H1 (cell line): ENCODE data around the gene RNU11. TPM values are rescaled to one million over a fixed set of nuclear protein-coding genes. Genes with fewer than 3 reads are reported as not detected.

Experiments used
- CTCF ChIA-PET: fragments of 300-600 bp; sonication (Branson Sonifier 250); formaldehyde crosslinking; loops from one replicate; lab custom pipeline; 2021; ENCODE audit not compliant: partially characterized antibody; lab: Charles Lee
- POLR2A ChIA-PET: fragments of 300-600 bp; sonication (Branson Sonifier 250); formaldehyde crosslinking; loops from one replicate; lab custom pipeline; 2021; ENCODE audit warnings: inconsistent platforms; ENCODE audit not compliant: partially characterized antibody; lab: Charles Lee
- DNase-seq, 2 experiments: peaks; one replicate each; pipeline versions ENCODE4 v3.0.0 to v3.0.0-alpha.2; 2010 to 2022; ENCODE audit warnings: low spot score in 2 of 2, low read depth in 1 of 2, mixed read lengths in 1 of 2
- FAIRE-seq: peaks from 2 replicates; lab custom pipeline; 2011; peaks lifted over from hg19 to GRCh38; lab: Jason Lieb, UNC
- H2AFZ ChIP-seq: 2 replicates; pipeline ENCODE4 v1.8.1; 2012; ENCODE audit warnings: low read length, inconsistent platforms
- H2AK5ac ChIP-seq: 2 replicates; pipeline ENCODE4 v1.6.1; 2013; ENCODE audit warnings: low read depth, low read length
- H2BK120ac ChIP-seq: replicated peaks from 2 replicates; pipeline ENCODE3; 2013; ENCODE audit warnings: low read depth, low read length, inconsistent platforms
- H2BK12ac ChIP-seq: 2 replicates; pipeline ENCODE4 v1.6.1; 2013; ENCODE audit warnings: low read depth, low read length
- H2BK15ac ChIP-seq: 2 replicates; pipeline ENCODE4 v1.6.1; 2013; ENCODE audit warnings: low read length
- H2BK20ac ChIP-seq: 2 replicates; pipeline ENCODE4 v1.6.1; 2013; ENCODE audit warnings: low read length
- H2BK5ac ChIP-seq: 2 replicates; pipeline ENCODE4 v1.6.1; 2013; ENCODE audit warnings: low read depth, low read length
- H3K14ac ChIP-seq: 2 replicates; pipeline ENCODE4 v1.6.1; 2013; ENCODE audit warnings: inconsistent platforms; ENCODE audit not compliant: insufficient read length
- H3K18ac ChIP-seq: 2 replicates; pipeline ENCODE4 v1.6.1; 2013; ENCODE audit warnings: low read length; ENCODE audit errors: extremely low read depth
- H3K23ac ChIP-seq: 2 replicates; pipeline ENCODE4 v1.6.1; 2013; ENCODE audit warnings: inconsistent platforms; ENCODE audit not compliant: insufficient read length
- H3K23me2 ChIP-seq: 2 replicates; pipeline ENCODE4 v1.6.1; 2013; ENCODE audit warnings: low read depth, low read length
- H3K27ac ChIP-seq: 2 replicates; pipeline ENCODE4 v1.6.1; 2011; ENCODE audit warnings: low read depth, low read length, inconsistent platforms
- H3K27me3 ChIP-seq, 4 experiments: replicated peaks in 1 of 4; 1 replicate in 1 of 4; 2 replicates in 3 of 4; pipeline versions ENCODE4 v1.6.1 to v1.8.1; 2011 to 2013; ENCODE audit warnings: low read length in 3 of 4, mild to moderate bottlenecking in 3 of 4, inconsistent platforms in 2 of 4, mixed read lengths in 2 of 4, moderate library complexity in 1 of 4; ENCODE audit not compliant: control insufficient read depth in 3 of 4, insufficient read depth in 3 of 4; ENCODE audit errors: extremely low read depth in 1 of 4
- H3K36me3 ChIP-seq, 4 experiments: 2 replicates each; pipeline versions ENCODE4 v1.6.1 to v1.8.1; 2011 to 2013; ENCODE audit warnings: mild to moderate bottlenecking in 4 of 4, low read length in 3 of 4, moderate library complexity in 2 of 4, control low read depth in 1 of 4, inconsistent platforms in 1 of 4; ENCODE audit not compliant: insufficient read depth in 4 of 4, control insufficient read depth in 2 of 4
- H3K4ac ChIP-seq: replicated peaks from 2 replicates; pipeline ENCODE3; 2013; ENCODE audit warnings: low read length, low read depth, mixed read lengths, inconsistent platforms; ENCODE audit not compliant: insufficient read length
- H3K4me1 ChIP-seq, 4 experiments: replicated peaks in 1 of 4; 1 replicate in 1 of 4; 2 replicates in 3 of 4; pipeline versions ENCODE4 v1.6.1 to v1.8.1; 2011 to 2013; ENCODE audit warnings: low read length in 3 of 4, inconsistent platforms in 2 of 4, mixed read lengths in 1 of 4; ENCODE audit not compliant: insufficient read depth in 4 of 4, control insufficient read depth in 3 of 4
- H3K4me2 ChIP-seq, 2 experiments: 2 replicates each; pipeline versions ENCODE4 v1.6.1 to v1.8.1; 2011 to 2013; ENCODE audit warnings: low read depth in 2 of 2, low read length in 2 of 2, control low read depth in 1 of 2, inconsistent platforms in 1 of 2, mild to moderate bottlenecking in 1 of 2; ENCODE audit not compliant: insufficient read depth in 1 of 2
- H3K4me3 ChIP-seq, 4 experiments: fragments of 200-600, 300-600 bp in 1 of 4; sonication (generic), shearing (Covaris generic), sonication (Bioruptor Twin) in 1 of 4; 2 replicates each; pipeline versions ENCODE4 v1.5.1 to v1.8.1; 2011 to 2016; ENCODE audit warnings: low read length in 4 of 4, low read depth in 3 of 4, control low read depth in 2 of 4, inconsistent platforms in 2 of 4, mild to moderate bottlenecking in 2 of 4, mixed read lengths in 1 of 4, moderate library complexity in 1 of 4; ENCODE audit not compliant: insufficient read depth in 2 of 4; ENCODE audit errors: extremely low read depth in 1 of 4
- H3K56ac ChIP-seq: replicated peaks from 2 replicates; pipeline ENCODE3; 2013; ENCODE audit warnings: low read depth, mild to moderate bottlenecking, mixed read lengths, low read length, inconsistent platforms; ENCODE audit not compliant: insufficient read length
- H3K79me1 ChIP-seq: 2 replicates; pipeline ENCODE4 v1.6.1; 2013; ENCODE audit warnings: low read depth, low read length, control low read depth
- H3K79me2 ChIP-seq, 2 experiments: 2 replicates each; pipeline versions ENCODE4 v1.6.1 to v1.8.1; 2012 to 2013; ENCODE audit warnings: low read length in 2 of 2, mild to moderate bottlenecking in 2 of 2, inconsistent platforms in 1 of 2; ENCODE audit not compliant: insufficient read depth in 2 of 2, control insufficient read depth in 1 of 2
- H3K9ac ChIP-seq, 4 experiments: replicated peaks in 1 of 4; 1 replicate in 1 of 4; 2 replicates in 3 of 4; pipeline versions ENCODE4 v1.6.1 to v1.8.1; 2011 to 2013; ENCODE audit warnings: low read depth in 3 of 4, low read length in 3 of 4, control low read depth in 2 of 4, mild to moderate bottlenecking in 2 of 4, moderate library complexity in 2 of 4, inconsistent platforms in 1 of 4; ENCODE audit errors: extremely low read depth in 1 of 4
- H3K9me3 ChIP-seq, 2 experiments: 2 replicates each; pipeline versions ENCODE4 v1.6.1 to v1.8.1; 2012 to 2013; ENCODE audit warnings: mild to moderate bottlenecking in 2 of 2, moderate library complexity in 2 of 2, control low read depth in 1 of 2, inconsistent platforms in 1 of 2, low read depth in 1 of 2, low read length in 1 of 2, mixed read lengths in 1 of 2; ENCODE audit not compliant: insufficient read depth in 2 of 2
- H4K20me1 ChIP-seq, 2 experiments: replicated peaks in 1 of 2; 2 replicates each; pipeline versions ENCODE3 to v1.8.1; 2011 to 2013; ENCODE audit warnings: inconsistent platforms in 2 of 2, low read length in 2 of 2, mild to moderate bottlenecking in 1 of 2; ENCODE audit not compliant: insufficient read depth in 2 of 2, control insufficient read depth in 1 of 2
- H4K5ac ChIP-seq: 2 replicates; pipeline ENCODE4 v1.6.1; 2013; ENCODE audit warnings: low read length, low read depth, mixed read lengths, inconsistent platforms; ENCODE audit not compliant: insufficient read length
- H4K8ac ChIP-seq: 2 replicates; pipeline ENCODE4 v1.8.0; 2013; ENCODE audit warnings: mild to moderate bottlenecking, moderate library complexity, low read length, inconsistent platforms; ENCODE audit not compliant: insufficient read depth; ENCODE audit errors: extremely low read depth
- H4K91ac ChIP-seq: replicated peaks from 2 replicates; pipeline ENCODE3; 2013; ENCODE audit warnings: low read length, mixed read lengths, inconsistent platforms; ENCODE audit not compliant: insufficient read length
- BACH1 ChIP-seq: IDR thresholded peaks from 2 replicates; pipeline ENCODE4 v1.6.1; 2012; ENCODE audit warnings: low read length, improper control_type of control experiment
- HDAC6 ChIP-seq: IDR thresholded peaks from one replicate; pipeline ENCODE4 v1.7.1; 2012; ENCODE audit warnings: low read depth, mild to moderate bottlenecking, inconsistent platforms, low read length, moderate library complexity
- KDM4A ChIP-seq: IDR thresholded peaks from one replicate; pipeline ENCODE4 v1.7.1; 2012; ENCODE audit warnings: low read depth, mild to moderate bottlenecking, moderate library complexity, low read length, inconsistent platforms; ENCODE audit not compliant: severe bottlenecking
- TEAD4 ChIP-seq: IDR thresholded peaks from 2 replicates; pipeline ENCODE4 v1.6.1; 2012; ENCODE audit warnings: low read depth, low read length, inconsistent platforms, mixed read lengths
- ZNF274 ChIP-seq: IDR thresholded peaks from 2 replicates; pipeline ENCODE4 v1.7.0; 2012; ENCODE audit warnings: low read length, borderline replicate concordance; ENCODE audit errors: extremely low read depth
- WGBS, 2 experiments: shearing (Covaris generic) in 1 of 2; methylation state at CpG; one replicate each; pipeline versions ENCODE4 v1.1.6 to v1.1.7; 2013 to 2015; ENCODE audit warnings: low lambda C conversion rate in 2 of 2, mixed read lengths in 2 of 2, inconsistent platforms in 1 of 2, low coverage in 1 of 2, missing lambda C conversion rate in 1 of 2; ENCODE audit not compliant: insufficient replicate concordance in 2 of 2, insufficient coverage in 1 of 2, insufficient read length in 1 of 2; ENCODE audit errors: extremely low coverage in 1 of 2, missing lambda C conversion rate in 1 of 2; 5-methylcytosine and 5-hydroxymethylcytosine counted together
- polyA plus RNA-seq, 7 experiments: library from polyadenylated mRNA; depleted of rRNA in 3 of 7; stranded (reverse) in 5 of 7; unstranded in 2 of 7; fragments of >200 nt in 5 of 7; fragments of 200-250 nt in 2 of 7; gene quantifications; 1 replicate in 5 of 7; 2 replicates in 1 of 7; 4 replicates in 1 of 7; pipeline versions ENCODE4 v1.2.1 to v1.2.3, GENCODE V29; 2011 to 2013; ENCODE audit warnings: missing spikeins in 2 of 7, mixed read lengths in 2 of 7
- total RNA-seq: library from RNA; stranded (reverse); fragmentation: NEBNext Ultra II Directional; extraction: Animal tissue kit (Norgen Biotek cat#: 25700); gene quantifications from 2 replicates; pipeline ENCODE4 v1.2.1, GENCODE V29; 2021

Gene RNU11
- total and polyA plus RNA-seq, 2 of the 8 experiments (the other 6 are each of a cell fraction or from before 2014, with no cell fraction given): not detected

GRCh38 chr1:28656335-28656734, 7.9 kb downstream of the RNU11 start:
- Histone ChIP-seq H2BK20ac (no peak overlapping the region), H4K5ac (no peak overlapping the region), H3K9me3 (no peaks in the 10 kb centered on the region), H3K4ac (no peak overlapping the region), H4K8ac (no peak overlapping the region), H2AK5ac (no peak overlapping the region), H3K9ac (no peak overlapping the region), H2AFZ (no peak overlapping the region), H3K36me3 (no peaks in the 10 kb centered on the region), H3K23ac (no peak overlapping the region), H3K27ac (no peak overlapping the region), H3K27me3 (no peaks in the 10 kb centered on the region), H3K56ac (no peak overlapping the region), H3K4me3 (no peak overlapping the region), H2BK5ac (no peak overlapping the region), H2BK15ac (no peak overlapping the region), H3K4me1 (no peaks in the 10 kb centered on the region), H4K20me1 (no peaks in the 10 kb centered on the region), H2BK12ac (no peak overlapping the region), H3K18ac (no peak overlapping the region), H3K4me2 (no peak overlapping the region), H3K79me2 (no peaks in the 10 kb centered on the region), H3K79me1 (no peaks in the 10 kb centered on the region), H3K23me2 (no peaks in the 10 kb centered on the region), H4K91ac (no peak overlapping the region), H3K14ac (no peak overlapping the region), H2BK120ac (no peak overlapping the region)
- 95% methylated on average over 6 of the region's 6 CpGs; no CpG with 5 or more reads in 1 of the 2 experiments for WGBS, 2 experiments
- CTCF ChIA-PET: interaction anchor here (2.6 kb wide), 1 partner anchor 12 kb away, joined by 7 read pairs; the partner anchor contains the start of gene GMEB1
- POLR2A ChIA-PET: interaction anchor here (0.9 to 2.0 kb wide), 5 partner anchors 8 to 95 kb away, joined by 3 to 9 read pairs (median 4); partner anchors contain the start of genes GMEB1 and RNU11
- no peak for DNase-seq
- no peak for TF ChIP-seq ZNF274
- no peak for TF ChIP-seq BACH1
- no peak for TF ChIP-seq TEAD4
- TF ChIP-seq KDM4A: no peak
- no peak for TF ChIP-seq HDAC6
- no peak for FAIRE-seq
